ENCODE results near the gene DRD2. TPM values are rescaled to one million over a fixed set of nuclear protein-coding genes. Genes with fewer than 3 reads are reported as not detected.

Gene DRD2
- total RNA-seq, 1 experiment from 2014 or later = 0.44 TPM

- no peak overlapping the region for H3K4me3 Mint-ChIP-seq
- H3K79me1 ChIP-seq (ENCODE audit: insufficient read depth, low read depth, low read length, poor library complexity, severe bottlenecking) = no peaks in the 10 kb centered on the region
- no peak overlapping the region for H4K8ac ChIP-seq (replicated peaks; ENCODE audit: insufficient read length, low read depth, low read length)
- no peak overlapping the region for H4K91ac ChIP-seq (ENCODE audit: insufficient read length, low read depth, low read length)
- no peaks in the 10 kb centered on the region for H3K23me2 ChIP-seq (ENCODE audit: insufficient read length, low read depth, low read length, poor library complexity, severe bottlenecking)
- no peak overlapping the region for H3K27ac ChIP-seq (ENCODE audit: insufficient read length, low read depth, low read length)
- no peaks in the 10 kb centered on the region; the same call in 1 of the 2 replicates for H3K79me2 ChIP-seq (ENCODE audit: insufficient read depth, low read length)
- H2BK15ac ChIP-seq (ENCODE audit: low read depth, low read length) = no peak overlapping the region
- no peak overlapping the region for H3K4ac ChIP-seq (ENCODE audit: low read depth, low read length)
- no peak overlapping the region for H2BK12ac ChIP-seq (ENCODE audit: insufficient read length, low read depth, low read length)
- no peak overlapping the region for H3K56ac ChIP-seq (ENCODE audit: insufficient read length, low read depth, low read length)
- no peaks in the 10 kb centered on the region for H3K9me3 ChIP-seq (ENCODE audit: control insufficient read depth, low read depth, low read length)
- peaks cover 3 to 4% of the 10 kb centered on the region in 2 experiments; a peak in 1 of 4 replicates for H3K4me1 Mint-ChIP-seq
- H2AK5ac ChIP-seq (ENCODE audit: insufficient read length, low read length) = no peak overlapping the region
- H3K9me3 Mint-ChIP-seq = no peaks in the 10 kb centered on the region
- no peak overlapping the region for H3K4me2 ChIP-seq (ENCODE audit: insufficient read depth, insufficient read length, low read length)
- no peak overlapping the region for H4K5ac ChIP-seq (ENCODE audit: insufficient read length, low read depth, low read length)
- no peak overlapping the region for H3K23ac ChIP-seq (ENCODE audit: insufficient read length, low read depth, low read length)
- no peak overlapping the region for H2BK5ac ChIP-seq (ENCODE audit: insufficient read length, low read length)
- H3K4me1 ChIP-seq (ENCODE audit: insufficient read depth, low read length) = no peaks in the 10 kb centered on the region
- H3K27me3 ChIP-seq (ENCODE audit: insufficient read depth, low read length) = no peaks in the 10 kb centered on the region
- no peak overlapping the region for H3K18ac ChIP-seq (ENCODE audit: insufficient read length, low read depth, low read length)
- H4K20me1 ChIP-seq (ENCODE audit: control insufficient read depth, insufficient read depth, insufficient read length) = no peaks in the 10 kb centered on the region
- no peak overlapping the region for H3K9ac ChIP-seq (ENCODE audit: extremely low read depth, insufficient read length, low read length)
- no peak overlapping the region for H3K27ac Mint-ChIP-seq
- H3K14ac ChIP-seq (ENCODE audit: insufficient read depth, low read length) = no peak overlapping the region
- no peak overlapping the region for H3T11ph ChIP-seq (ENCODE audit: low read length)
- no peak overlapping the region for H2BK20ac ChIP-seq (ENCODE audit: low read depth, low read length, poor library complexity, severe bottlenecking)
- no peaks in the 10 kb centered on the region for H3K36me3 Mint-ChIP-seq (ENCODE audit: insufficient read depth in 1 of 3, low read depth in 3 of 3)
- no peak overlapping the region for H2BK120ac ChIP-seq (ENCODE audit: low read depth, low read length, poor library complexity, severe bottlenecking)
- no peaks in the 10 kb centered on the region; the same call in 1 of the 2 replicates for H3K27me3 Mint-ChIP-seq (ENCODE audit: low read depth)
- no peak for DNase-seq
- WGBS (ENCODE audit: extremely low coverage, insufficient read length, low lambda C conversion rate) = no CpG with 5 or more reads among the region's 6 CpGs
- H2AFZ ChIP-seq (ENCODE audit: low read length) = no peak overlapping the region
- no peak for TF ChIP-seq CTCF (conservative IDR thresholded peaks at IDR 0.05)
Observed at GRCh38 chr11:113449743-113450142, 25.5 kb downstream of the DRD2 start.

Data from H9 (cell line).